SK-N-MC (cell line): ENCODE measurements around the gene BAD.

ENCODE experiments used
- EZH2 ChIP-seq: fragments of 200-600 bp; sonication (generic); IDR thresholded peaks from one replicate; pipeline ENCODE4 v1.6.1; 2017; ENCODE audit warnings: antibody characterized with exemption
- POLR2AphosphoS5 ChIP-seq: IDR thresholded peaks from 2 replicates; pipeline ENCODE4 v1.6.1; 2012; ENCODE audit warnings: mild to moderate bottlenecking, low read depth, low read length, borderline replicate concordance

GRCh38 chr11:64268893-64269539 is 15.4 kb downstream of the BAD start:
- TF ChIP-seq EZH2: no peak
- TF ChIP-seq POLR2AphosphoS5: no peak
